Right ventricle myocardium superior (tissue), 1 donor: ENCODE data around the gene CIB2. TPM values are rescaled to one million over a fixed set of nuclear protein-coding genes. Genes with fewer than 3 reads are reported as not detected.

Source experiments
- ATAC-seq: fragments of 200-7000 bp; cut with Tn5 transposase; one replicate; pipeline ENCODE4 v1.9.1; 2020; ENCODE audit warnings: mild to moderate bottlenecking; ENCODE audit not compliant: poor library complexity
- DNase-seq: peaks from one replicate; pipeline ENCODE4 v3.0.0-alpha.2; 2020
- intact Hi-C: fragments of 100-400 bp; cut with DNase I; formaldehyde crosslinking; loops from one replicate; pipeline ENCODE4 v1.11.2; 2022
- total RNA-seq: library from RNA; stranded (reverse); fragmentation: NEBNext Ultra II Directional; extraction: Animal tissue kit (Norgen Biotek cat#: 25700); gene quantifications from one replicate; pipeline ENCODE4 v1.2.1, GENCODE V29; 2021
- donor health status: DM: no; HTN: yes; CAD: no; lungs with severe emphysema.

Gene CIB2
- total RNA-seq, 1 donor from 2014 or later = 21.9 TPM

GRCh38 chr15:78059110-78059839, 72.0 kb downstream of the CIB2 start:
- no peak for ATAC-seq
- intact Hi-C loops = no loop called here
- no peak for DNase-seq

- no peak for DNase-seq
- intact Hi-C loops = no loop called here
- ATAC-seq = no peak
Observed at GRCh38 chr15:78058401-78058935, 72.8 kb downstream of the CIB2 start.

GRCh38 chr15:78057803-78058202, 73.4 kb downstream of the CIB2 start:
- no peak for DNase-seq

GRCh38 chr15:78056714-78057269, 74.5 kb downstream of the CIB2 start:
- DNase-seq (no peak), ATAC-seq (peak; percentile 89)
- intact Hi-C loops = no loop called here

More at GRCh38 chr15:78057803-78058202, 73.4 kb downstream of the CIB2 start:
- ATAC-seq = no peak
- intact Hi-C loops = no loop called here

- ATAC-seq (peak; percentile 65), DNase-seq (peak; percentile 69)
- intact Hi-C loops = no loop called here
Observed at GRCh38 chr15:78055919-78056713, 75.1 kb downstream of the CIB2 start.

GRCh38 chr15:78054966-78055365, 76.3 kb downstream of the CIB2 start:
- no peak for DNase-seq
- no peak for ATAC-seq
- intact Hi-C loops = no loop called here

Other genes starting within 250 kb of the CIB2 start
- gene TBC1D2B, start 53.7 kb downstream of the CIB2 start, total RNA-seq = 9.8 TPM
- not detected for gene SH2D7, start 38.9 kb downstream of the CIB2 start, total RNA-seq
- 448 TPM for gene IDH3A, start 17.9 kb upstream of the CIB2 start, total RNA-seq
- gene ACSBG1, start 103.1 kb upstream of the CIB2 start, total RNA-seq = 0.38 TPM
- gene DNAJA4, start 133.1 kb upstream of the CIB2 start, total RNA-seq = 79.9 TPM
- 25.2 TPM for gene SKIC8, start 168.2 kb upstream of the CIB2 start, total RNA-seq
- gene CRABP1, start 208.9 kb upstream of the CIB2 start, total RNA-seq = not detected